Stimulated activated naive CD8-positive, alpha-beta T cell treated with anti-CD3 and anti-CD28 coated beads, Interleukin-15, Interleukin-2, amounts not matched to agents 100 U/mL and 50 U/mL, for 24 hours (primary cell): ENCODE measurements around the gene GRXCR1.

ENCODE experiments used
- ATAC-seq: fragments of 150-1000 bp; cut with Tn5 transposase; one replicate; pipeline ENCODE4 v1.10.0; 2021
- DNase-seq: peaks from one replicate; pipeline ENCODE4 v3.0.0; 2021

Gene GRXCR1

GRCh38 chr4:42892413-42892812 is at the start of gene GRXCR1:
Gene GRXCR1, plus strand, starts transcription at chr4:42892713. Its CDS starts 554 bp downstream, at chr4:42893267.
- DNase-seq (no peak), ATAC-seq (no peak)

DNA sequence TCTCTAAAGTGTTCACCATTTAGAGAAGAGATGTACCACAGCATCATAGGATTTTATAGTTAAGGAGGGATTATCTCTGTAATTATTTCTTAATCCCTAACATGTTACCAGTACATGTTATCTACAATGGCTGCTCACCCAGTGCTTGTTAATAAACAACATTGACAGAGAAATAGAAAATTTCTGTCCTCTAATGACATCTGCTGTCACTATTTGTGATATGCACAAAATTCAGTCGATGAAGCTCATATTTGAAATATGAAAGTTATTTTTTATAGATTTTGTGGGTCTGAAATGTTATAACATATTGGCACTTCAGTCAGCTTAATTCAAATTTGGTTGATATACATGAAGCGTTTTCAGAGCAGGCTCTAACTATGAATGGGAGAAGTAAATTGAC is 48.8 kb upstream of the GRXCR1 start:
- ATAC-seq (no peak), DNase-seq (no peak)

GRCh38 chr4:42844422-42845070 is 48.0 kb upstream of the GRXCR1 start:
- ATAC-seq (no peak), DNase-seq (no peak)

- no peak for DNase-seq
- ATAC-seq = no peak
Measured at GRCh38 chr4:42845586-42845985, 46.9 kb upstream of the GRXCR1 start.

- ATAC-seq = peak; percentile 43
- no peak for DNase-seq
Measured at GRCh38 chr4:42855779-42856178, 36.7 kb upstream of the GRXCR1 start.

DNA sequence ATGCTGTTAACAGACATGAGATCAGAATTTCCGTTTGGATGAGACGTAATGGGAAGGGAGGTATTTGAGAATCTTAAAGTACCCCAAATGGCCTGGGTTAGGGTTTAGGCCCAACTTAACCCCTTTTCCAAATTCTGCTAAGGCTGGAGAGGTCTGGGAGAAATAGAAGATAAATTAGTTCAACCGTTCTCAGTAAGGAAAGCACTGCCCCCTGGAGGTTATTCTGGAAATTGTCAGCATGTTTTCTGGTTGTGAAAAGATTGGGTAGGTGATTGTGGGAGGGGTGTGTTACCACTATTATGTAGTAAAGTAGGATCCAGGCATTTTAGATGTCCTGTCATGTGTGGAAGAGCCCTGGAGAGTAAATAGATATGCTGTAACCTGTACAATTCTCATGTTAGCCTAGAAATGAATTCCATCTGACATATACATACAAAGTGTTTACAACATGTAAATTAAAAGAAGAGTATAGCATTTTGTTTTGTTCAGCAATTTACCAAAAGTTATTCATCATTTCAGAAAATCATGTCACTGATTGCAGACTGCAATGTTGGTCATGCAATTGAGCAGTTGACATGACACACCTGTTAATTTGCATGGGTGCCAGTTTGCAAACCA is 26.8 kb upstream of the GRXCR1 start:
- ATAC-seq = peak; percentile 49
- DNase-seq = peak; percentile 52

DNA sequence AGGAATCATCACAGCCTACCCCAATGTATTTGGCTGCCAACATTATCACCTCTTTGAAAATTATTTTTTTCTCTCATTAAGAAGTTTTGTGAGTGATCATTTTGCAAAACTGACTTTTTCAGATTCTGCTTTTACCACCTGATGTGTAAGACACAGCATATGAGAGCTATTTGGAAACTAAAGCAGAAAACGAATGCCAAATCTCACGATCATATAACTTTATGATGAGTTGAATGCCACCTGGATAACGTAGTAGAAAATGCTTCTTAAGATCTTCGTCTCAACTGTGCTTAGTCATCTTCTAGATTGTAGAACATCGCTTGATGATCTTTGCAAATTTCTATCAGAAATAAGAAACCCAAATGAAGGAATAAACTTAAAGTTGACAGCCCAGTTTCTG is 21.3 kb upstream of the GRXCR1 start:
- DNase-seq (no peak), ATAC-seq (no peak)

DNA sequence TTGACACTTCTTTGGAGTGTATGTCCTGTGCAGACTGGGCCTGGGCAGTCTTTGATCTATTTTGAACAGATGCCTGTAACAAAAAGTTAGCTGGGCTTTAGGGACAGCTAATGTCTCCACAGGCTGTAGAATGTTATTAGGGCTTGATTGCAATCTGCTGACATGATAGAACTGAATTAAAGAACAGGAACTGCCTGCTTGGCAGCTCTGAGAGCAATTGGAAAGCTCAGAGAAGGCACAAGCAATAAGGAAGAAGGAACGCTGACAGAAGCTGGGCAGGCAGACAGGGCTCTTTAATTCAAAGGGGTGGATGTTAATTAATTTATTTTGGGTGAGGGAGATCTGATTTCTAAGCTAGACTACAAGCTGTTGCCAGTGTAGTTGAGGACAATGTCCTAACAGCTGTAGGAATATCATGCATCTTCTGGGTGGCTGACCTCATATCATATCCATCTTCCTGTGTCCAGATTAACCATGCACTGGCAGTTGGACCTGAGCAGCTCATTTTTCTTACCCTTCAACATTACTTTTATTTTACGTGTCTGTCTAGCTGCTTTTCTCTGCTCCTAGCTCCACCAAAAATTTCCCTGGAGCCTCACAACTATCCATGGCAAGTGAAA is 20.7 kb upstream of the GRXCR1 start:
- DNase-seq (no peak), ATAC-seq (no peak)

GRCh38 chr4:42878863-42879262 is 13.7 kb upstream of the GRXCR1 start:
- DNase-seq (no peak), ATAC-seq (no peak)

GRCh38 chr4:42881253-42881652 is 11.3 kb upstream of the GRXCR1 start:
- ATAC-seq (no peak), DNase-seq (no peak)

- no peak for ATAC-seq
- DNase-seq = no peak
Measured at GRCh38 chr4:42891644-42892043, 869 bp upstream of the GRXCR1 start.

- ATAC-seq = no peak
- no peak for DNase-seq
Measured at GRCh38 chr4:42895452-42895851, 2.9 kb downstream of the GRXCR1 start.

DNA sequence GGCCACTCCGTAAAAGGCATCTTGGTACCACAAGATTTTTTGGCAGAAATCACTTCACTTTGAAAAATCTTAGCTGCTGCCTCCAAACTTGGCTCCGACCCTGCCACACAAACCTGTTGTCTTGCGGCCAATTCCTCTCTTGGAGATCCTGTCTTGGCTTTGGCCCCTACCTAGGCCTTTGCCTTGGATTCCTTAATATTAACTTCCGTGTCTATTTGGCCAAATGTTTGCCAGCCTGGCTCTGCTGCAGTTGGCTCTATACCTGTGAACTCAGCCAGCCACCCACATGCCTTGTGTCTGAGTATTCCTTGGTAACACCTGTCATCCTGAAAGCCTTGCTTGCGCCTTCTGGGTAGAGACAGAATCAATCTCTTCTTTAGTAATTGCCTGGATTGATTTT is 12.5 kb downstream of the GRXCR1 start:
- no peak for DNase-seq
- no peak for ATAC-seq

DNA sequence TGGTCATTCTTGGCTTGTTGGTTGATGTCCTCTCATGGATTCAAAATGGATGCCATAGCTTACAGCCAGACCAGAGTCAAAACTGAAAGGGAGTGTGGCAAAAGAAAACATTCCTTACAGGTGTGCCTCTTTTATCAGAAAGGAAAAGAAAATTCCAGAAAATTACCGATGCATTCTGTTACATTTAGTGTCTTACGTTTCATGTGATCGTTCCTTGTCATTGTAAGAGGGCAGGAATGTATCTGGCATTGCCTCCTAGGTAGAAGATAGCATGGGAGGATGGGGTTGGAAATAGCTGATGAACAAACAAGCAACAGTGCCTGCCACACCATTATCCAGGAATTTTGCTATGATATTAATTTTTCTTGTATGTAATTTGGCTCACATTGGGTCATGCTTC is 13.1 kb downstream of the GRXCR1 start:
- DNase-seq (no peak), ATAC-seq (no peak)

DNA sequence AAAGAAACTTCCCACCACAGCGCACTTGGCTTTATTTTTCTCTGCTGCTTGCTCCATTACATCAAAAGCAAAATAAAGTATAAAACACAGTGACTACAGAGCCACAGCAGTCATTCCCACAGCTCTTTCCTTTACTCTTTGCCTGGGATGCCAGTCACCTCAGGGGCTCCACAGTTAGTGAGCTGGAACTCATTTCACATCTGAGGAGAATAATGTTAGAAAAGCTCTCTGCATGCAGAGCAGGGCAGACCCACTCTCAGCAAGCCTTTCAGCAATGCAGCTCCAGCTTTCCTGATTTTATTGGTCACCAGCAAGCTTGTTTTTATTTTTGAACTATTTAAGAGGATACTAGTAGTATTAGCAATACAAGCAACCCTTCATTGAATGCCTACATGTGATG is 13.8 kb downstream of the GRXCR1 start:
- DNase-seq (no peak), ATAC-seq (no peak)

DNA sequence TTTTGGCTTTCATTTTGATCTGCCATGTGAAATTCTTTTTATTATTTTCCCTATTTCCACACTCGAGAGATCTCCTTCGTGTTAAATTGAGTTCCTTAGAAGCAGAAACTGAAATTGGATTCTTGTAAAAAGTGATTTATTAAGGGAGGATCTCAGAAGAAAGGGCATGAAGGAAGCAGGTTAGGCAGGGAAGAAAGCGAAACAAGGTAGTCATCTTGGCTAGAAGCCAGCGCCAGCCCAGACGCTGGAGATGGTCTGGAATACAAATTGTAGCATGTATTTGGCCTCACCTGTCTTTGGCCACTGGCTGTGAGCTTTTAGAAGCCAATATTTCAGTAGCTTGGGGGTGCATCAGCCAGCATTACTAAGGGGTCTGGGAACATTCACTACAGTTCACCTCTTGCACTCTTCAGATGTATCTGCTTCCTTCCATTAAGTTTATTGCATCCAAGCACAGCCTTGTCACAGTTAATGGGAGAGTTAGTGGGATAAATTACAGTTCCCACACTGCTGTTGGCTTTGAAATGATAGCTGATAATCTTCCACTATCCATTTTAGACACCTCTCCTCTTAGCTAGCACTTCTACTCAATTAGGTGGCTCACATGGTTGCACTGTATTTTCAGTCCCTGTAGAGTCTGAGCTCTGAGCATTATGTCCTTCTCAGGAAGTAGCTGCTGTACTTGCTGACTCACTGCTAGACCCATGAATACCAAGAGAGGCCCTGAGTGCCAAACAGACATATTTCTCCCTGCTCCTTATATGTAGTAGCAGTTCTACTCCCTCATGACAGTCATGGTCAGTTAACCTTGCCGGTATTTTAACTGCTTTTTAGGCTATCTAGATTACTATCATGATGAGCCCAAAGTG is 14.6 kb downstream of the GRXCR1 start:
- ATAC-seq (no peak), DNase-seq (no peak)

GRCh38 chr4:42910459-42910858 is 17.9 kb downstream of the GRXCR1 start:
- DNase-seq (no peak), ATAC-seq (no peak)

DNA sequence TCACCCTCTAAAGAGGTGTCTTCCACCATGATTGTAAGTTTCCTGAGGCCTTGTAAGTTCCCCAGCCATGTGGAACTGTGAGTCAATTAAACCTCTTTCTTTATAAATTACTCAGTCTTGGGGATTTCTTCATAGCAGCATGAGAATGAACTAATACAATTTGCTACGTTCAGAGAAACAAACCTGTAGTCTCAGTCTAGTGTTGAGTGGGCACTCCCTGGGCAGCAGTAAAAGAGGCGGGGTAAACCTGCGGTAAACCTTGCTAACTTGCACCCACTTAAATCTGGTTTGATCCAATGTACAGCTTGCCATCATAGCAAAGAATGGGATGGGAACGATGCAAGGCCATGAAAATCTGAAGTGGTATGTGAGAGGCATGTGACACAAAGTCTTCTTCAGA is 22.4 kb downstream of the GRXCR1 start:
- ATAC-seq (no peak), DNase-seq (no peak)

GRCh38 chr4:42915484-42915883 is 23.0 kb downstream of the GRXCR1 start:
- ATAC-seq = no peak
- no peak for DNase-seq

- ATAC-seq (no peak), DNase-seq (no peak)
Measured at GRCh38 chr4:42917296-42917695, 24.8 kb downstream of the GRXCR1 start.

DNA sequence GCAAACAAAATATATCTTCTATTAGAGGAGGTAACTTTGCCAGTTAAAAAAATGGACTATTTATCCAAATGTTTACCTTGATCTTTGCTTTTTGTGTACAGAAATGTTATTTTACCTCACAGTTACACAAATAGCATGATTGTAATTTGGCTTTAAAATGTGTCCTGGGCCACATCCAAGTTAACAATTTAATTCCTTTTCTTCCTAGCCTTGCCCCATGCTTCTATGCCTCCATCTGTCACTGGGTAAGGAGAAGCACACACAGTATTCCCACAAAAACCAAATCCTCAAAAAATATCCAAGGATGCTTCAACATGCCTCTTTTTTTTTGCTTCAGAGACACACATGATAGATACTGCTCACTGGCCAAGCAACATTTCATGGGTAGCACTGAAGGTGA is 30.9 kb downstream of the GRXCR1 start:
- no peak for DNase-seq
- ATAC-seq = no peak

GRCh38 chr4:42925921-42926320 is 33.4 kb downstream of the GRXCR1 start:
- DNase-seq (no peak), ATAC-seq (no peak)

- no peak for DNase-seq
- no peak for ATAC-seq
Measured at GRCh38 chr4:42927946-42928345, 35.4 kb downstream of the GRXCR1 start.
